ENCODE measurements around the gene APMAP.
"Not testable (repeated sequence)": the region's sequence is repeated elsewhere in the genome, so short reads cannot be mapped to it uniquely, and the experiment has no call there.

APMAP gene

GRCh38 chr20:24935766-24936525 is 56.6 kb downstream of the APMAP start:
- TF ChIP-seq CTCF (IDR thresholded peaks at IDR 0.05; ENCODE audit: insufficient read depth, missing control alignments): no peak
- no peak for FAIRE-seq

GRCh38 chr20:24935140-24935539 is 57.4 kb downstream of the APMAP start:
- DNase-seq (ENCODE audit: insufficient read length, low spot score) (no peak), FAIRE-seq (no peak)
- TF ChIP-seq CTCF (IDR thresholded peaks at IDR 0.05; ENCODE audit: insufficient read depth, missing control alignments): no peak

More at GRCh38 chr20:24935766-24936525, 56.6 kb downstream of the APMAP start:
- no peak for DNase-seq (ENCODE audit: insufficient read length, low spot score)

GRCh38 chr20:24934716-24935115 is 57.8 kb downstream of the APMAP start:
- no peak for FAIRE-seq

GRCh38 chr20:24934101-24934661 is 58.4 kb downstream of the APMAP start:
- FAIRE-seq (no peak), DNase-seq (ENCODE audit: insufficient read length, low spot score) (no peak)
- no peak for TF ChIP-seq CTCF (IDR thresholded peaks at IDR 0.05; ENCODE audit: insufficient read depth, missing control alignments)

More at GRCh38 chr20:24934716-24935115, 57.8 kb downstream of the APMAP start:
- no peak for DNase-seq (ENCODE audit: insufficient read length, low spot score)
- TF ChIP-seq CTCF (IDR thresholded peaks at IDR 0.05; ENCODE audit: insufficient read depth, missing control alignments): no peak

- FAIRE-seq: no peak
These were observed 59.2 kb downstream of the APMAP start for GRCh38 chr20:24933266-24933908.

GRCh38 chr20:24931893-24932292 is 60.7 kb downstream of the APMAP start:
- not testable (repeated sequence) for FAIRE-seq; DNase-seq (ENCODE audit: insufficient read length, low spot score)

More at GRCh38 chr20:24933266-24933908, 59.2 kb downstream of the APMAP start:
- DNase-seq (ENCODE audit: insufficient read length, low spot score): no peak
- no peak for TF ChIP-seq CTCF (IDR thresholded peaks at IDR 0.05; ENCODE audit: insufficient read depth, missing control alignments)

GRCh38 chr20:24930724-24931688 is 61.5 kb downstream of the APMAP start:
- not testable (repeated sequence) for DNase-seq (ENCODE audit: insufficient read length, low spot score); FAIRE-seq
- peak; percentile 37 for TF ChIP-seq CTCF (IDR thresholded peaks at IDR 0.05; ENCODE audit: insufficient read depth, missing control alignments)
